K562 (cell line): ENCODE data around the gene CDYL. TPM values are rescaled to one million over a fixed set of nuclear protein-coding genes. Genes with fewer than 3 reads are reported as not detected.

Experiments
- CBFA2T3 ChIP-seq: fragments of 450-650 bp; IDR thresholded peaks from 2 replicates; pipeline ENCODE4 v1.6.1; 2017
- CEBPB ChIP-seq: fragments of 450-650 bp; IDR thresholded peaks from 2 replicates; pipeline ENCODE4 v1.6.1; 2016; ENCODE audit warnings: missing genetic modification characterization, missing compliant biosample characterization
- DDX20 ChIP-seq: fragments of 450-650 bp; IDR thresholded peaks from 2 replicates; pipeline ENCODE4 v1.6.1; 2016; ENCODE audit warnings: missing genetic modification characterization, low read depth, mild to moderate bottlenecking, missing compliant biosample characterization, moderate library complexity
- ETV1 ChIP-seq: fragments of 450-650 bp; conservative IDR thresholded peaks from 2 replicates; pipeline ENCODE4 v1.6.1; 2016; ENCODE audit warnings: missing genetic modification characterization, control low read depth, low read depth, missing compliant biosample characterization
- FOSL1 ChIP-seq: fragments of 200-800 bp; sonication (Bioruptor generic); conservative IDR thresholded peaks from 2 replicates; pipeline ENCODE4 v1.6.1; 2016; ENCODE audit warnings: missing genetic modification characterization, missing compliant biosample characterization
- FOXA3 ChIP-seq, 2 experiments: fragments of 450-650 bp in 1 of 2; sonication (generic) in 1 of 2; formaldehyde crosslinking; IDR thresholded peaks in 1 of 2; conservative IDR thresholded peaks in 1 of 2; 2 replicates each; pipeline versions ENCODE4 v1.4.0 to v1.8.0; 2020 to 2022; ENCODE audit warnings: mild to moderate bottlenecking in 2 of 2, missing genetic modification reagents in 1 of 2
- HDAC1 ChIP-seq, 2 experiments: fragments of 450-650 bp; IDR thresholded peaks; 2 replicates each; pipeline ENCODE4 v1.6.1; 2016 to 2017; ENCODE audit warnings: inconsistent platforms in 1 of 2, mild to moderate bottlenecking in 1 of 2, moderate library complexity in 1 of 2
- ILK ChIP-seq: fragments of 450-650 bp; IDR thresholded peaks from 2 replicates; pipeline ENCODE4 v1.6.1; 2016; ENCODE audit warnings: missing genetic modification characterization, low read depth, mild to moderate bottlenecking, missing compliant biosample characterization, moderate library complexity, borderline replicate concordance
- MCM2 ChIP-seq: fragments of 450-650 bp; IDR thresholded peaks from 2 replicates; pipeline ENCODE4 v1.6.1; 2017; ENCODE audit warnings: low read depth, mild to moderate bottlenecking
- MYBL2 ChIP-seq, 2 experiments: fragments of 450-650 bp in 1 of 2; sonication (generic) in 1 of 2; formaldehyde crosslinking in 1 of 2; IDR thresholded peaks; 2 replicates each; pipeline versions ENCODE4 v1.6.1 to v1.8.1; 2017 to 2022; ENCODE audit warnings: borderline replicate concordance in 1 of 2, inconsistent platforms in 1 of 2, low read depth in 1 of 2, mild to moderate bottlenecking in 1 of 2, missing genetic modification reagents in 1 of 2, moderate library complexity in 1 of 2
- NONO ChIP-seq, 2 experiments: fragments of 200-400 bp in 1 of 2; fragments of 450-650 bp in 1 of 2; formaldehyde crosslinking in 1 of 2; IDR thresholded peaks; 2 replicates each; pipeline ENCODE4 v1.6.1; 2017; ENCODE audit warnings: low read depth in 2 of 2, mild to moderate bottlenecking in 2 of 2, moderate library complexity in 2 of 2, low read length in 1 of 2
- PURB ChIP-seq: sonication (generic); formaldehyde crosslinking; IDR thresholded peaks from 2 replicates; pipeline ENCODE4 v1.9.0; 2021; ENCODE audit warnings: low read depth, mild to moderate bottlenecking, missing genetic modification reagents
- RBFOX2 ChIP-seq: fragments of 200-400 bp; formaldehyde crosslinking; IDR thresholded peaks from 2 replicates; pipeline ENCODE4 v1.6.1; 2017; ENCODE audit warnings: low read depth, mild to moderate bottlenecking, low read length, moderate library complexity
- RBM17 ChIP-seq: fragments of 200-400 bp; formaldehyde crosslinking; IDR thresholded peaks from 2 replicates; pipeline ENCODE4 v1.6.1; 2017; ENCODE audit warnings: low read depth, mild to moderate bottlenecking, low read length, borderline replicate concordance
- RFX7 ChIP-seq: fragments of 250-450 bp; sonication (Bioruptor Pico); IDR thresholded peaks from 2 replicates; pipeline ENCODE4 v1.5.1; 2021; ENCODE audit warnings: mild to moderate bottlenecking
- SAFB ChIP-seq: fragments of 200-400 bp; formaldehyde crosslinking; IDR thresholded peaks from 2 replicates; pipeline ENCODE4 v1.6.1; 2017; ENCODE audit warnings: low read depth, low read length, borderline replicate concordance
- SIN3A ChIP-seq, 2 experiments: fragments of 150-350 bp in 1 of 2; IDR thresholded peaks; 2 replicates each; pipeline ENCODE4 v1.6.1; 2011 to 2016; ENCODE audit warnings: borderline replicate concordance in 2 of 2, low read depth in 2 of 2, low read length in 2 of 2, mild to moderate bottlenecking in 2 of 2, moderate library complexity in 2 of 2; ENCODE audit not compliant: control insufficient read depth in 1 of 2
- SMARCC2 ChIP-seq: fragments of 450-650 bp; IDR thresholded peaks from 2 replicates; pipeline ENCODE4 v1.6.1; 2017; ENCODE audit warnings: antibody characterized with exemption, moderate library complexity, mild to moderate bottlenecking, low read depth
- SNRNP70 ChIP-seq: fragments of 200-400 bp; formaldehyde crosslinking; optimal IDR thresholded peaks from 2 replicates; pipeline ENCODE3; 2017; ENCODE audit warnings: low read depth, low read length
- TCF7L2 ChIP-seq: fragments of 150-350 bp; IDR thresholded peaks from 2 replicates; pipeline ENCODE4 v1.6.1; 2016; ENCODE audit warnings: low read depth, mild to moderate bottlenecking, low read length, moderate library complexity
- ZC3H8 ChIP-seq: fragments of 450-650 bp; IDR thresholded peaks from 2 replicates; pipeline ENCODE4 v1.6.1; 2017
- ZFP30 ChIP-seq: fragments of 250-450 bp; sonication (Bioruptor Pico); IDR thresholded peaks from 2 replicates; pipeline ENCODE4 v1.8.0; 2022; ENCODE audit warnings: moderate library complexity, mild to moderate bottlenecking, inconsistent platforms, borderline replicate concordance
- ZNF143 ChIP-seq: sonication (generic); formaldehyde crosslinking; IDR thresholded peaks from 2 replicates; pipeline ENCODE4 v1.9.0; 2022; ENCODE audit warnings: mild to moderate bottlenecking, missing genetic modification reagents
- ZNF3 ChIP-seq: fragments of 250-450 bp; sonication (Bioruptor Pico); IDR thresholded peaks from 2 replicates; pipeline ENCODE4 v1.5.0; 2021; ENCODE audit warnings: mild to moderate bottlenecking, moderate library complexity
- ZNF354B ChIP-seq: fragments of 250-450 bp; sonication (Bioruptor Pico); IDR thresholded peaks from 2 replicates; pipeline ENCODE4 v1.4.0; 2020
- ZNF41 ChIP-seq: fragments of 250-450 bp; sonication (Bioruptor Pico); conservative IDR thresholded peaks from 2 replicates; pipeline ENCODE4 v1.4.0; 2020; ENCODE audit warnings: mild to moderate bottlenecking
- ZNF668 ChIP-seq: fragments of 250-450 bp; sonication (Bioruptor Pico); IDR thresholded peaks from 2 replicates; pipeline ENCODE4 v1.8.0; 2022; ENCODE audit warnings: mild to moderate bottlenecking, inconsistent platforms
- ZNF79 ChIP-seq: fragments of 250-450 bp; sonication (Bioruptor Pico); IDR thresholded peaks from 2 replicates; pipeline ENCODE4 v1.4.0; 2020; ENCODE audit warnings: low read depth, mild to moderate bottlenecking, moderate library complexity
- ZSCAN29 ChIP-seq: fragments of 450-650 bp; IDR thresholded peaks from 2 replicates; pipeline ENCODE4 v1.6.1; 2017
- polyA plus RNA-seq, 8 experiments: library from polyadenylated mRNA; depleted of rRNA in 4 of 8; stranded (reverse) in 5 of 8; unstranded in 3 of 8; fragments of >200 nt; fragmentation: Nextera tagmentation in 2 of 8; fragmentation: Illumina TruSeq in 1 of 8; extraction: Ambion mirVana in 2 of 8; extraction: Trizol in 1 of 8; gene quantifications; 2 replicates each; pipeline versions ENCODE4 v1.2.1 to v1.2.3, GENCODE V29; 2011 to 2014; ENCODE audit warnings: inconsistent platforms in 1 of 8, missing spikeins in 1 of 8
- total RNA-seq, 7 experiments: library from RNA; depleted of rRNA in 6 of 7; stranded (reverse); fragments of >200 nt in 6 of 7; fragmentation: Illumina TruSeq in 2 of 7; extraction: Trizol in 2 of 7; gene quantifications; 2 replicates each; pipeline versions ENCODE4 v1.2.1 to v1.2.3, GENCODE V29; 2011 to 2021; ENCODE audit warnings: low replicate concordance in 1 of 7
- TF ChIP-seq, protein P1 (sequence below), 2 experiments: IDR thresholded peaks; 2 replicates each; pipeline ENCODE4 v1.6.1; 2012; ENCODE audit warnings: improper control_type of control experiment in 2 of 2, low read depth in 2 of 2, low read length in 2 of 2, borderline replicate concordance in 1 of 2

Gene CDYL
- total and polyA plus RNA-seq, 9 of the 15 experiments (the other 6 are each of a cell fraction or from before 2014, with no cell fraction given): 8.1 to 45.8 (median 40.8) TPM

DNA sequence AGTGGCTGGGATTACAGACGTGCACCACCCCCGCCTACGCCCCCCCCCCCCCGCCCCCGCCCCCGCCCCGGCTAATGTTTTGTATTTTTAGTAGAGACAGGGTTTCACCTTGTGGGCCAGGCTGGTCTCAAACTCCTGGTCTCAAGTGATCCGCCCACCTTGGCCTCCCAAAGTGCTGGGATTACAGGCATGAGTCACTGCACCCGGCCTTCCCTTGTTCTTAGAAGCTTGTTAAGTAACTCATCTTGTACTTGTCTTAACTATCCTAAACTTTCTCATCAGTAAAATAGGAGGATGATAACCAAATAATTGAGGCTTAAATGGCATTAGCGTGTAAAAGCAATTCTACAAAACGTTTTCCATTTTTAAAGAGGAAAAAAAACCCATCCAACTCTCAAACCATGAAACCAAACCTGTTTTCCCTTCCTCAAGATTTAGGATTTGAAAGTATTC is 4.2 kb downstream of the CDYL start (continued):
- TF ChIP-seq DDX20 (tag) (no peak), RBM17 (no peak), ILK (tag) (no peak), CBFA2T3 (peak; percentile 32; the same call in 1 of the 2 replicates), ZNF79 (CRISPR knock-in tag) (no peak), ZNF668 (CRISPR knock-in tag) (no peak), FOSL1 (tag) (peak; percentile 61), SNRNP70 (no peak), RBFOX2 (no peak), PURB (CRISPR knock-in tag) (no peak), ZFP30 (CRISPR knock-in tag) (no peak), ZNF354B (CRISPR knock-in tag) (no peak), ZNF3 (CRISPR knock-in tag) (no peak), ZSCAN29 (no peak), NONO (IDR thresholded peaks at IDR 0.05; ENCODE audit: low read depth in 2 of 2, low read length in 1 of 2) (no peak), ZC3H8 (no peak), RFX7 (CRISPR knock-in tag) (no peak), FOXA3 (CRISPR knock-in tag; conservative IDR thresholded peaks at IDR 0.05 in 1 of 2, IDR thresholded peaks at IDR 0.05 in 1 of 2) (no peak), SAFB (no peak), TCF7L2 (no peak), ZNF41 (CRISPR knock-in tag) (no peak), MYBL2 (IDR thresholded peaks at IDR 0.05; ENCODE audit: low read depth) (no peak), MYBL2 (CRISPR knock-in tag; IDR thresholded peaks at IDR 0.05; ENCODE audit: borderline replicate concordance) (no peak), HDAC1 (IDR thresholded peaks at IDR 0.05) (no peak), CEBPB (no peak), ZNF143 (CRISPR knock-in tag) (no peak), ETV1 (tag) (no peak), SIN3A (IDR thresholded peaks at IDR 0.05; ENCODE audit: borderline replicate concordance in 2 of 2, control insufficient read depth in 1 of 2, low read depth in 2 of 2, low read length in 2 of 2) (no peak), MCM2 (no peak), SMARCC2 (peak; percentile 43; the same call in 1 of the 2 replicates)
- TF ChIP-seq, protein P1, sequence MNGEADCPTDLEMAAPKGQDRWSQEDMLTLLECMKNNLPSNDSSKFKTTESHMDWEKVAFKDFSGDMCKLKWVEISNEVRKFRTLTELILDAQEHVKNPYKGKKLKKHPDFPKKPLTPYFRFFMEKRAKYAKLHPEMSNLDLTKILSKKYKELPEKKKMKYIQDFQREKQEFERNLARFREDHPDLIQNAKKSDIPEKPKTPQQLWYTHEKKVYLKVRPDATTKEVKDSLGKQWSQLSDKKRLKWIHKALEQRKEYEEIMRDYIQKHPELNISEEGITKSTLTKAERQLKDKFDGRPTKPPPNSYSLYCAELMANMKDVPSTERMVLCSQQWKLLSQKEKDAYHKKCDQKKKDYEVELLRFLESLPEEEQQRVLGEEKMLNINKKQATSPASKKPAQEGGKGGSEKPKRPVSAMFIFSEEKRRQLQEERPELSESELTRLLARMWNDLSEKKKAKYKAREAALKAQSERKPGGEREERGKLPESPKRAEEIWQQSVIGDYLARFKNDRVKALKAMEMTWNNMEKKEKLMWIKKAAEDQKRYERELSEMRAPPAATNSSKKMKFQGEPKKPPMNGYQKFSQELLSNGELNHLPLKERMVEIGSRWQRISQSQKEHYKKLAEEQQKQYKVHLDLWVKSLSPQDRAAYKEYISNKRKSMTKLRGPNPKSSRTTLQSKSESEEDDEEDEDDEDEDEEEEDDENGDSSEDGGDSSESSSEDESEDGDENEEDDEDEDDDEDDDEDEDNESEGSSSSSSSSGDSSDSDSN (IDR thresholded peaks at IDR 0.05; ENCODE audit: borderline replicate concordance in 1 of 2, low read depth in 2 of 2, low read length in 2 of 2): no peak
